GM21717 (cell line): ENCODE measurements around the gene ATXN2.

Experiments used
- ATAC-seq: cut with Tn5 transposase; IDR thresholded peaks from one replicate; pipeline ENCODE4 v1.9.1; 2021; ENCODE audit warnings: mild to moderate bottlenecking, moderate library complexity; ENCODE audit not compliant: unreplicated experiment

Gene ATXN2

DNA sequence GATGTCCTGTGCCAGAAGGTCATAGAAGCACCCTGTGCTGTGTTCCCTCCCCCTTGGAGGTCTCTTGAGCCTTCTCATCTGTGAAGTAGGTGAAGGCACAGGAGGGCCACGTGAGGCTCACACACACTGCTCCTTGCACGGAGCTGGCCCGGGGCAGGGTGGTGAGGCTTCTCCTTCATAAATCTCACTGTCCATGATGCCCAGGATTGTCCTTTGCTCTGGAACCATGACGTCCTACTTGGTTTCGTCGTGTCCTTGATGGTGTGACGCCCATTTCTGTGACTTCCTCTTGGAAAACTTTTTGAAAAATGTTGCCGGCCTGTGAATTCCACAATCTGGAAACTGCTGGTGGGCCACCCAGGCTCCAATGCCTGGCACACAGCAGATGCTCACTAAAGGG lies 159.0 kb downstream of the ATXN2 start:
- ATAC-seq, result no peak

DNA sequence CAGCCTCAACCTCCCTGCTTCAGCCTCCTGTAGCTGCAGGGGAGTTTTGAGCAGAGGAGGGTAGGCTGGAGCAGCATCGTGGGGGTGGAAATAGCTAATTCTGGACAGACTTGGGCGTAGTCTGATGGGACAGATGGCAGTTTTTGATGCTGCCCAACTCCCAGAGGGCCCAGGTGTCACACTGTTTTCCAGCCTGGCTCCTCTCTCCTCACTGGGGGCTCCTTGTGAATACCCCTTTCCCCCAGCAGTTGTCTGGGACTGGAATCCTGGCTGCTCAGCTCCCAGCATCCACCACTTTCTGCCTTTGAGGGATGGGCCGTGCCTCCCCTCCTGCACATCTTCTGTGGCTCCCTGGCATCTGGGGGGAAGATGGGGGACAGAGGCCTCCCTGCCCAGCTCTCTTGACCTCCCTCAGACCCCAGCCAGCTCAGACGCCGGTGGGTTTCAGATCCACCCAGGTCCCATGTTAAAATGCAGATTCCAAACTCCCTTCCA lies 159.4 kb downstream of the ATXN2 start:
- no peak for ATAC-seq

DNA sequence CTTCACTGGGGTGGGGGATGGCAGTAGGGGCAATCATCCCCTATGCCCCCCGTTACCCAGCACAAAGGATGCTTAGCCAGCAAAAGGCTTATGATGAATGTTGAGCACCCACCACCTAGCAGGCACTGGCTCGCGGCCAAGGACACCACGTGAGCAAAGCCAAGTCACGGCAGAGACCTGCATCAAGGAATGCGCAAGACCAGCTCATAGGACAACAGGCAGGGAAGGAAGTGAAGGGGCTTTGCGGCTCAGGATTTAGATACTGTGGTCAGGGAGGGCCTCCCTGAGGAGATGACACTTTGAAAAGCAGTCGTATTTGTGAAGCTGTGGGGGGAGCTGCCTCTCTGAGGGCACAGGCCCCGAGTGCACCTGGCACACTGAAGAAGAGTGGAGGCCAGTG lies 160.6 kb downstream of the ATXN2 start:
- no peak for ATAC-seq

- ATAC-seq, result no peak
Observed at GRCh38 chr12:111437816-111438454, 161.2 kb downstream of the ATXN2 start.

DNA sequence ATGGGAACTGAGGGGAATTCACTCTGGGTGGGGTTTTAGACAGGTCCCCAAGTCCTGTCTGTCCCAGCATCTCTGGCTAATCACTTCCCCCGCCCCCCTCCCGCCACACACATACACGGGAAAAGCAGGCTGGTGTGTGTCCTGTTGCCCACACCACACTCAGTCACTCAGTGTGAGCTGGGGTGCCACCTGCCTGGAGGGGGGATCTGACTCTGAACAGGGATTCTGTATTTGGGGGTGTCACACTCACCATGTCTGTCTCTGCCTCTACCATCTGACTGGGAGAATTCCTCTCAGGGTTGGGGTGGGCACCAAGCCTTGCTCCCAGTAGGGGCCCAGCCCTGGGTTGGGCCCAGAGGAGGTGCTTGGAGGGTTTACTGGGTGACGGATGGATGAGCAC lies 162.3 kb downstream of the ATXN2 start:
- ATAC-seq, result no peak

GRCh38 chr12:111436266-111436665 lies 162.8 kb downstream of the ATXN2 start:
- no peak for ATAC-seq

GRCh38 chr12:111435661-111436201 lies 163.4 kb downstream of the ATXN2 start:
- ATAC-seq, result no peak

DNA sequence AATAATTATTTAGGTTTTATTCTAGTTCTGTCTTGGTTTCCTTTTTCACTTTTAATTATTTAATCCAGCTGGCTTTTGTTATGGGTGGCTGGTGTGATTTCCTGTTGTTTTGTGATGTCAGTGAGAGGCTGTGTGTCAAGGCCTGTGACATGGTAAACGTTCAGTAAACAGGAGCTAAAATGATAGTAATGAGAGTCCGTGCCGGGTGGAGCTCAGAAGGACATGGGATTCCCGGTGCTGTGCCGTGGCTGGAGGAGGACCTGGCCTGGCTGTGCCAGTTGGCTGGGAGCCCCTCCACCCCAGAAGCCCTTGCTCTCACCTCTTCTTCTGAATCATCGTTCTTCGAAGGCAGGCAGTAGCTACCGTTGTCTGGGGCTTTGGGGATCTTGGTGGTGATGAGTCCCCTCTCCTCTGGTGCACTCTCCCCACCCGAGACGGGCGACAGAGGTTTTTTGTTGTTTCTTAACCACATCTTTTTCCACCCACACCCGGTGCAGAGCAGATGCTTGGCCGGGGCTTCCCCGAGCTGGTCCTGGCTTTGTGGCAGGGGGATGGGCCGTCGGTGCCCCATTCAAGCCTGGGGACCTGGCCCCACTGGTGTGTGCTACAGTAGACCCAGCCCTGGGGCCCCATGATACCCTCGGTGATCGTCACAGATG lies 164.3 kb downstream of the ATXN2 start:
- peak; percentile 63 for ATAC-seq

- ATAC-seq, result no peak
Observed at GRCh38 chr12:111434049-111434448, 165.1 kb downstream of the ATXN2 start.

- no peak for ATAC-seq
Observed at GRCh38 chr12:111431772-111432171, 167.3 kb downstream of the ATXN2 start.

DNA sequence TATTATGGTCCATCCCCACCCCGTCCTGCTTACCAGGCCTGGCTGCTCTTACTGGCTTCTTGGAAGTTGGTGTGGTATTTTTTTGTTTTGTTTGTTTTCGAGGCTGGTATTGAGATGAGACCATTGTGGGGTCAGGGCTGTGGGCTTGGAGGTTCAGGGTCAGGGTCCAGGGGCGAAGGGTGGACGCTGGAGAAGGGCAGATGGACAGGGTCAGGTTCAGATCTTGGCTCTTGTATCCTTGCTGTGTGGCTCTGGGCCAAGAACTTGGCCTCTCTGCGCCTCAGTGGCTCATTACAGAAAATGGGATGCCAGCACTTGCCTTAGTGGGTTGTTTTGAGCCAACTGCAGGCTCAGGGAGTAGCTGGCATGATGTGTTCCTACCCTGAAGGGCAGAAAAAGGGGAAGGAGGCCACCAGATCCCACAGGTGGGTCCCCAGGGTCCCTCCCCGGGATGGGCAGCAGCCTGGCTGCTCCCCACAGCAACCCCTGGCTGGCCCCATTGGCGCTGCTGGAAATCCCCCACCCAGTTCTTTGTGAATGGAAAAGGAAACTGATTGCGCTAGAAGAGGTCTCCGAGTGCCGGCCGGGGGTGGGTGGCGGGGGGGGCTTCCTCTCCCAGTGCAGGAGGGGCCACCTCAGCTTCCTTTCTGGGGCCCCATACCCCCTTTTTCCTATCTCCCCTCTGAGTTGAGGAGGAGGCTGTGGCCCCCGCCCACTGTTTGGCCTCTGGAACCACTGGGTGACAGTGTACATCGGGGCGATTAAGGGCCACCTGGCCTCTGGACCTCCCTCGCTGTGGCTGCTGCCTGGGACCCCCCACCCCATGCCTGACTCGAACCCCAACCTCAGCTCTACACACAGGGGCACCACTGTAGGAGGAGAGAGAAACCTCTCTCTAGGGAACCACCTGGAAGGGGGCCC lies 168.4 kb downstream of the ATXN2 start:
- ATAC-seq, result no peak

DNA sequence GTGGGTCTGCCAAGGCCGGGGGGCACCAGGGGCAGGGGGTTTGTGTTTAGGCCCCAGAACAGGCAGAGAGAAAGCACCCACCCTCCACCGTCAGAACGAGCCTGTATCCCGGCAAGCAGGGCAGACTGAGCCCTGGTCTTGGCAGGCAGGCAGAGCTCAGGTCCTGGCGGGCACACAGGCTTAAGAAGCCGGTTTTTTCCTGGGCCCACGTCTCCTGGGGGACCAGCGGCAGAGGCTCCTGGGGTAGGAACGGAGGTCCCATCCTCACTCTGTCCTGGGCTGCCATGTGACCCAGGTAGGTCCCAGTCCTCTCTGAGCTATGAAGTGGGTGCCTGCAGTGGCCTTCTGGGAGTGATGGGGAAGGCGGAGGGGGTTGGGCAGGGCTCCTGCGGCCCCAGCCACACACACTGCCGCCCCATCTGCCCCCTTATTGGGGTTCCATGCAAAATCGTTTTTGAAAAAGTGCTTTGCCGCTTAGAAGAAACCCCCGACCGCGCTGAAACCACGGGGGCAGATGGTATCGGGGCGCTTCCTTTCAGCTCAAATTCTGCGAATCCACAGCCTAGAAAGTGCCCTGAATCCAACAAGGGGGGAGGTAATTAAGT lies 169.2 kb downstream of the ATXN2 start:
- ATAC-seq, result no peak

DNA sequence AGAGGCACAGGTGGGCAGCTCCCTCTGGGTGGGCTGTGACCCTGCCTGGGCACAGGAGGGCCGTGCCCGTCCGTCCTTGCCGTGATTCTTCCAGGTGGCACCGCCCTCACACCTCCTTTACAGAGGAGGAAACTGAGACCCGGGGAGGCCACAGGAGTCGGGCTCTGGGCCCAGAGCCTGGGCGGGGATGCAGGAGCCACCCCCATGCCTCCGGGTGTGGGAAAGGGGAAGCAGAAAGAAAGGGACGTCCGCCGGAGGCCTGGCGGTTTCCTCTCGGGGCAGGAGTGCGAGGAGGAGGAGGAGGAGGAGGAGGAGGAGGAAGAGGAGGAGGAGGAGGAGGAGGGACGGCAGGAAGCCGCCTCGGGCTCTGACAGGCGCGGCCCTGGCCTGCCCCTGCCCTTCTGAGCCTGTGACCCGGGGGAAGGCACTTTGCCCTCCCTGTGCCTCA lies 170.4 kb downstream of the ATXN2 start:
- ATAC-seq, result no peak

GRCh38 chr12:111428081-111428727 lies 170.9 kb downstream of the ATXN2 start:
- ATAC-seq, result no peak

GRCh38 chr12:111427417-111428074 lies 171.6 kb downstream of the ATXN2 start:
- no peak for ATAC-seq

GRCh38 chr12:111426344-111427185 lies 172.6 kb downstream of the ATXN2 start:
- no peak for ATAC-seq

- ATAC-seq, result no peak
Observed at GRCh38 chr12:111425655-111426054, 173.5 kb downstream of the ATXN2 start.

- ATAC-seq, result no peak
Observed at GRCh38 chr12:111424793-111425251, 174.3 kb downstream of the ATXN2 start.
